Right lobe of liver (tissue), 4 donors: ENCODE results near the gene PDK2.

Experiments used
- POLR2A ChIP-seq: fragments of 450-650 bp; IDR thresholded peaks from one replicate; pipeline ENCODE4 v1.6.1; 2017; ENCODE audit warnings: antibody characterized with exemption, mild to moderate bottlenecking
- TF ChIP-seq, protein P1 (sequence below), 4 donors: fragments of 200-600 bp in 3 of 4; fragments of 450-650 bp in 1 of 4; IDR thresholded peaks; one replicate each; pipeline versions ENCODE4 v1.5.1 to v1.8.0; 2016 to 2022; ENCODE audit warnings: antibody characterized with exemption in 4 of 4, mild to moderate bottlenecking in 2 of 4
- donor health status: DM: no; HTN: no; CAD: no.
- donor health status: DM: no; HTN: no; CAD: no.
- donor health status: DM: no; HTN: yes; CAD: no.

DNA sequence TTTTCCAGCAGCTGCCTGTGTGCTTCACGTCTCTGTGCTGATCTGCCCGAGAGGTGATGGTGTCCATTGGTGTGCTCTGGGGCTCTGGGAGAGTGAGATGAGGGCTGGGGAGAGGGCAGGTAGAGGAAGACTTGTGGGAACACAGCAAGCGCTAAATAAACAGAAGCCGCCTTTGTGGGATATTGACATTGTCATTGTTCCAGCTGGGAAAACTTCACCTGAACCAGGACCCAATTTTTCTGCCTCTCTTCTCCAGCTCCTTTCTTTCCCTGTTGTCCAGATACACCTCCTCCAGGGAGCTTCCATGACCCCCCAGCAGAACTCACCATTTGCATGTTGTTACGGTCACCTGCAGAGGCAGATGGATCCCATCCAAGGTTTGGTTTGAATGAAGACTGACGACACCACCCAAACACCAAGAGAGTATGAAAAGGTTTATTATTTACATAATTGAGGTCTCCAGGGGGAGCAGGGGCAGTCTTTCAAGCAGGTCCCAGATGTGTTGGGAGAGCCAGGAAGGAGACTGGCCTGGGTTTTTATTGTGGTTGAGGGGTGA lies 42.8 kb upstream of the PDK2 start:
- TF ChIP-seq, protein P1, sequence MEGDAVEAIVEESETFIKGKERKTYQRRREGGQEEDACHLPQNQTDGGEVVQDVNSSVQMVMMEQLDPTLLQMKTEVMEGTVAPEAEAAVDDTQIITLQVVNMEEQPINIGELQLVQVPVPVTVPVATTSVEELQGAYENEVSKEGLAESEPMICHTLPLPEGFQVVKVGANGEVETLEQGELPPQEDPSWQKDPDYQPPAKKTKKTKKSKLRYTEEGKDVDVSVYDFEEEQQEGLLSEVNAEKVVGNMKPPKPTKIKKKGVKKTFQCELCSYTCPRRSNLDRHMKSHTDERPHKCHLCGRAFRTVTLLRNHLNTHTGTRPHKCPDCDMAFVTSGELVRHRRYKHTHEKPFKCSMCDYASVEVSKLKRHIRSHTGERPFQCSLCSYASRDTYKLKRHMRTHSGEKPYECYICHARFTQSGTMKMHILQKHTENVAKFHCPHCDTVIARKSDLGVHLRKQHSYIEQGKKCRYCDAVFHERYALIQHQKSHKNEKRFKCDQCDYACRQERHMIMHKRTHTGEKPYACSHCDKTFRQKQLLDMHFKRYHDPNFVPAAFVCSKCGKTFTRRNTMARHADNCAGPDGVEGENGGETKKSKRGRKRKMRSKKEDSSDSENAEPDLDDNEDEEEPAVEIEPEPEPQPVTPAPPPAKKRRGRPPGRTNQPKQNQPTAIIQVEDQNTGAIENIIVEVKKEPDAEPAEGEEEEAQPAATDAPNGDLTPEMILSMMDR (IDR thresholded peaks at IDR 0.05): no peak
- no peak for TF ChIP-seq POLR2A
